Measurements from ENCODE around the gene TOMM5.

GRCh38 chr9:37609735-37610397, 17.5 kb upstream of the TOMM5 start:
- no peak for TF ChIP-seq POLR2A (IDR thresholded peaks at IDR 0.05)
- TF ChIP-seq CTCF (IDR thresholded peaks at IDR 0.05), result no peak
- no peak for TF ChIP-seq POLR2AphosphoS5 (IDR thresholded peaks at IDR 0.05)
